Small intestine (tissue), 7 donors: Measurements from ENCODE around the gene TMEM259. TPM values are rescaled to one million over a fixed set of nuclear protein-coding genes. Genes with fewer than 3 reads are reported as not detected.
A peak's percentile ranks its signal among the peaks of the same experiment; 100 is the strongest.
"Not testable (repeated sequence)": the region's sequence is repeated elsewhere in the genome, so short reads cannot be mapped to it uniquely, and the experiment has no call there.

ENCODE experiments used
- DNase-seq, 2 donors: peaks; one replicate each; pipeline versions ENCODE4 v3.0.0 to v3.0.0-alpha.2; 2013
- FAIRE-seq: peaks from 2 replicates; lab custom pipeline; 2012; peaks lifted over from hg19 to GRCh38; lab: Jason Lieb, UNC
- H3K27ac ChIP-seq, 3 donors: one replicate each; pipeline ENCODE4 v1.5.1; 2013; ENCODE audit warnings: low read length in 2 of 3, mild to moderate bottlenecking in 2 of 3, control low read depth in 1 of 3, inconsistent platforms in 1 of 3, low read depth in 1 of 3, moderate library complexity in 1 of 3
- H3K27me3 ChIP-seq, 3 donors: one replicate each; pipeline ENCODE4 v1.6.1; 2013; ENCODE audit warnings: low read length in 3 of 3, inconsistent platforms in 1 of 3; ENCODE audit not compliant: control insufficient read depth in 3 of 3, insufficient read depth in 3 of 3
- H3K36me3 ChIP-seq, 3 donors: one replicate each; pipeline ENCODE4 v1.6.1; 2013; ENCODE audit warnings: low read length in 3 of 3, inconsistent platforms in 1 of 3, low read depth in 1 of 3, mild to moderate bottlenecking in 1 of 3, moderate library complexity in 1 of 3; ENCODE audit not compliant: control insufficient read depth in 3 of 3, insufficient read depth in 2 of 3
- H3K4me1 ChIP-seq, 3 donors: one replicate each; pipeline ENCODE4 v1.6.1; 2013; ENCODE audit warnings: low read length in 2 of 3, inconsistent platforms in 1 of 3, low read depth in 1 of 3, mild to moderate bottlenecking in 1 of 3, moderate library complexity in 1 of 3; ENCODE audit not compliant: control insufficient read depth in 3 of 3, insufficient read depth in 2 of 3
- H3K4me3 ChIP-seq, 3 donors: one replicate each; pipeline ENCODE4 v1.5.1; 2013; ENCODE audit warnings: low read length in 3 of 3, control low read depth in 1 of 3, inconsistent platforms in 1 of 3, low read depth in 1 of 3, mild to moderate bottlenecking in 1 of 3, moderate library complexity in 1 of 3
- H3K9me3 ChIP-seq, 2 donors: one replicate each; pipeline ENCODE4 v1.6.1; 2013; ENCODE audit warnings: low read depth in 1 of 2, low read length in 1 of 2; ENCODE audit not compliant: control insufficient read depth in 2 of 2, insufficient read depth in 1 of 2
- WGBS, 3 donors: extraction: QIAGEN DNeasy Blood & Tissue Kit; methylation state at CpG; one replicate each; pipeline ENCODE4 v1.1.7; 2013; 5-methylcytosine and 5-hydroxymethylcytosine counted together
- polyA plus RNA-seq, 4 donors: library from polyadenylated mRNA; stranded (reverse) in 3 of 4; unstranded in 1 of 4; fragments of 200-250 nt in 3 of 4; fragments of 120-200 nt in 1 of 4; gene quantifications; one replicate each; pipeline versions ENCODE4 v1.2.1 to v1.2.3, GENCODE V29; 2013
- donor health status: healthy with polysubstance abuse.
- donor health status: control.
- donor health status: control.
- donor health status: Bipolar disorder and iron deficiency.
- donor health status: healthy.

Gene TMEM259
- polyA plus RNA-seq, 4 donors: 123 to 313 (median 186) TPM

- DNase-seq: peak; percentile 73 to 86
- WGBS, 3 donors: 4 to 5% (median 5%) methylated on average over 41 to 63 of the region's 63 CpGs
- no peaks in the 10 kb centered on the region for H3K9me3 ChIP-seq
- peaks cover 0 to 12% (median 0%) of the 10 kb centered on the region in 3 donors for H3K27me3 ChIP-seq
- peak within 1 kb of the TSS; percentile 72 to 97 (median 85) for H3K4me3 ChIP-seq
- peaks cover 0 to 42% (median 4%) of the 10 kb centered on the region in 3 donors for H3K4me1 ChIP-seq
- H3K27ac ChIP-seq: peak within 1 kb of the TSS; percentile 59 to 92 (median 83)
- peaks cover 0 to 10% (median 0%) of the 10 kb centered on the region in 3 donors for H3K36me3 ChIP-seq
- no peak for FAIRE-seq
Measured at GRCh38 chr19:1025960-1026782, 5.2 kb upstream of the TMEM259 start, which contains the start of gene CNN2. Gene CNN2, plus strand, starts transcription at chr19:1026608. Its CDS starts 54 bp downstream, at chr19:1026662.

- not testable (repeated sequence) for H3K4me3 ChIP-seq, H3K27ac ChIP-seq, DNase-seq, H3K9me3 ChIP-seq, FAIRE-seq, H3K36me3 ChIP-seq
- Histone ChIP-seq H3K27me3 (peaks cover 0 to 12% (median 0%) of the 10 kb centered on the region in 3 donors), H3K4me1 (peaks cover 0 to 37% (median 4%) of the 10 kb centered on the region in 3 donors)
- WGBS, 3 donors: 73 to 85% (median 80%) methylated on average over 6 of the region's 6 CpGs
Measured at GRCh38 chr19:1025080-1025479, 4.2 kb upstream of the TMEM259 start.

- not testable (repeated sequence) for H3K27ac ChIP-seq
- H3K36me3 ChIP-seq: peaks cover 0 to 12% (median 0%) of the 10 kb centered on the region in 3 donors
Measured at GRCh38 chr19:1023883-1024188, 2.9 kb upstream of the TMEM259 start.

GRCh38 chr19:1019980-1020867 lies 699 bp downstream of the TMEM259 start:
- WGBS, 3 donors: 1 to 2% (median 1%) methylated on average over 47 to 60 of the region's 60 CpGs
- no peaks in the 10 kb centered on the region for H3K9me3 ChIP-seq
- H3K4me1 ChIP-seq: peaks cover 6 to 51% (median 9%) of the 10 kb centered on the region in 3 donors
- no peak for FAIRE-seq
- peak overlapping the region; percentile 43 to 95 (median 80) for H3K27ac ChIP-seq
- H3K36me3 ChIP-seq: peaks cover 0 to 46% (median 0%) of the 10 kb centered on the region in 3 donors
- peak overlapping the region; percentile 87 to 99 (median 89) for H3K4me3 ChIP-seq
- DNase-seq: peak; percentile 32 to 47
- H3K27me3 ChIP-seq: no peaks in the 10 kb centered on the region

More at GRCh38 chr19:1023883-1024188, 2.9 kb upstream of the TMEM259 start:
- peaks cover 0 to 43% (median 3%) of the 10 kb centered on the region in 3 donors for H3K4me1 ChIP-seq
- 64 to 78% (median 73%) methylated on average over 5 of the region's 5 CpGs for WGBS, 3 donors
- FAIRE-seq, H3K9me3 ChIP-seq, H3K4me3 ChIP-seq, DNase-seq: not testable (repeated sequence)
- H3K27me3 ChIP-seq: peaks cover 0 to 12% (median 0%) of the 10 kb centered on the region in 3 donors

GRCh38 chr19:1019616-1019961 lies 1.3 kb downstream of the TMEM259 start:
- H3K36me3 ChIP-seq: peaks cover 0 to 52% (median 2%) of the 10 kb centered on the region in 3 donors
- peaks cover 6 to 52% (median 9%) of the 10 kb centered on the region in 3 donors for H3K4me1 ChIP-seq
- peak overlapping the region in 2 of 3 donors; percentile 43 to 95 for H3K27ac ChIP-seq
- H3K4me3 ChIP-seq: peak overlapping the region; percentile 87 to 99 (median 89)
- H3K9me3 ChIP-seq: no peaks in the 10 kb centered on the region
- no peak for DNase-seq
- no peak for FAIRE-seq
- 34 to 57% (median 37%) methylated on average over 18 of the region's 18 CpGs for WGBS, 3 donors
- H3K27me3 ChIP-seq: no peaks in the 10 kb centered on the region

GRCh38 chr19:1018932-1019615 lies 1.8 kb downstream of the TMEM259 start:
- FAIRE-seq (no peak), DNase-seq (no peak)
- peaks cover 2 to 57% (median 4%) of the 10 kb centered on the region in 3 donors for H3K36me3 ChIP-seq
- 34 to 48% (median 35%) methylated on average over 17 of the region's 17 CpGs for WGBS, 3 donors
- H3K27me3 ChIP-seq: no peaks in the 10 kb centered on the region
- H3K4me1 ChIP-seq: peaks cover 6 to 52% (median 9%) of the 10 kb centered on the region in 3 donors
- H3K27ac ChIP-seq: no peak overlapping the region
- peak overlapping the region in 2 of 3 donors; percentile 87 to 99 for H3K4me3 ChIP-seq
- H3K9me3 ChIP-seq: no peaks in the 10 kb centered on the region

- Histone ChIP-seq H3K27me3 (no peaks in the 10 kb centered on the region), H3K27ac (no peak overlapping the region), H3K36me3 (peaks cover 2 to 64% (median 7%) of the 10 kb centered on the region in 3 donors), H3K4me1 (peaks cover 6 to 52% (median 9%) of the 10 kb centered on the region in 3 donors), H3K4me3 (no peak overlapping the region), H3K9me3 (no peaks in the 10 kb centered on the region)
- 68 to 70% (median 68%) methylated on average over 5 of the region's 5 CpGs for WGBS, 3 donors
- no peak for DNase-seq
- no peak for FAIRE-seq
Measured at GRCh38 chr19:1018393-1018792, 2.5 kb downstream of the TMEM259 start.
